ENCODE results near the gene DPEP2NB.
"Not testable (repeated sequence)": the region's sequence is repeated elsewhere in the genome, so short reads cannot be mapped to it uniquely, and the experiment has no call there.

DPEP2NB gene

GRCh38 chr16:67979955-67980678 is 35.6 kb downstream of the DPEP2NB start, which contains the start of gene DPEP3:
Gene DPEP3 (minus strand): TSS chr16:67980499. CDS start chr16:67980380, 119 bp downstream.
- no peak for DNase-seq

- DNase-seq: no peak
Observed at GRCh38 chr16:67977469-67978227, 38.1 kb downstream of the DPEP2NB start.

- no peak for DNase-seq
Observed at GRCh38 chr16:67977005-67977404, 38.7 kb downstream of the DPEP2NB start.

- DNase-seq: no peak
Observed at GRCh38 chr16:67976205-67976604, 39.5 kb downstream of the DPEP2NB start.

GRCh38 chr16:67975321-67976105 is 40.2 kb downstream of the DPEP2NB start:
- DNase-seq: no peak

- not testable (repeated sequence) for DNase-seq
Observed at GRCh38 chr16:67972285-67972684, 43.4 kb downstream of the DPEP2NB start.

- no peak for DNase-seq
Observed at GRCh38 chr16:67971111-67971510, 44.6 kb downstream of the DPEP2NB start.

GRCh38 chr16:67969254-67970039 is 46.3 kb downstream of the DPEP2NB start:
- no peak for DNase-seq

- peak; percentile 95 for DNase-seq
Observed at GRCh38 chr16:67968400-67969253, 47.1 kb downstream of the DPEP2NB start, which contains the start of gene SLC12A4. Gene SLC12A4 (minus strand): TSS chr16:67968637. CDS start chr16:67968553, 84 bp downstream.

GRCh38 chr16:67967958-67968399 is 47.7 kb downstream of the DPEP2NB start:
- DNase-seq: peak; percentile 78

- no peak for DNase-seq
Observed at GRCh38 chr16:67967183-67967957, 48.3 kb downstream of the DPEP2NB start.

- DNase-seq: no peak
Observed at GRCh38 chr16:67966549-67967182, 49.0 kb downstream of the DPEP2NB start.

GRCh38 chr16:67965668-67966548 is 49.8 kb downstream of the DPEP2NB start:
- DNase-seq: no peak

GRCh38 chr16:67964477-67965131 is 51.1 kb downstream of the DPEP2NB start:
- DNase-seq: no peak

GRCh38 chr16:67963662-67964321 is 51.9 kb downstream of the DPEP2NB start:
- DNase-seq: no peak

Data from activated effector memory CD4-positive, alpha-beta T cell treated with anti-CD3 and anti-CD28 coated beads, Interleukin-2, amount 50 U/mL, for 16 hours (primary cell).